ENCODE measurements around the gene NTN4.

Gene NTN4

DNA sequence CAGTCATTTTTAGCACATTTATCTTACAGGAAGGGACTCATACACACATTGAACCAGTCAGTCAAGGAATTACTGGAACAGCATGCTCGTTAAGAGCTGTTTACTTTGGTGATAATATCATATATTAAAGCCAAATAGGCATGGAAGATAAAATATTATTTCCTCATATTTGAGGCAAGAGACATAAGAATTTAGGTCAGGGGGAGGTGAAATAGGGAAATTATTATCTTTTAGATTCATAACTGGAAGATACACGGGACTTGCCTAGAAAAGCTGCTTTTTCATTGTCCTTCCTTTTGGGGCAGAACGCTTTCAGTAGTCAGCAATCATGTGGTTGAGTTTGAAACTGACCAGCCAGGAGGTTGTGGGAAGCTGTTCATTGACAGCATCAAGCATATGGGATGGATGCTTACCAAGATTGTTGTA is 72.5 kb downstream of the NTN4 start:
- Mint-ChIP-seq H3K4me1 (ENCODE audit: low read depth) (no peaks in the 10 kb centered on the region), H3K27ac (no peak overlapping the region), H3K4me3 (no peak overlapping the region), H3K9me3 (no peaks in the 10 kb centered on the region), H3K36me3 (ENCODE audit: low read depth) (no peaks in the 10 kb centered on the region), H3K27me3 (peaks cover 4% of the 10 kb centered on the region)

GRCh38 chr12:95717316-95717928 is 73.1 kb downstream of the NTN4 start:
- H3K36me3 Mint-ChIP-seq (ENCODE audit: low read depth): no peaks in the 10 kb centered on the region
- no peak overlapping the region for H3K27ac Mint-ChIP-seq
- no peaks in the 10 kb centered on the region for H3K9me3 Mint-ChIP-seq
- H3K4me3 Mint-ChIP-seq: no peak overlapping the region
- no peaks in the 10 kb centered on the region for H3K4me1 Mint-ChIP-seq (ENCODE audit: low read depth)
- peaks cover 4% of the 10 kb centered on the region for H3K27me3 Mint-ChIP-seq

DNA sequence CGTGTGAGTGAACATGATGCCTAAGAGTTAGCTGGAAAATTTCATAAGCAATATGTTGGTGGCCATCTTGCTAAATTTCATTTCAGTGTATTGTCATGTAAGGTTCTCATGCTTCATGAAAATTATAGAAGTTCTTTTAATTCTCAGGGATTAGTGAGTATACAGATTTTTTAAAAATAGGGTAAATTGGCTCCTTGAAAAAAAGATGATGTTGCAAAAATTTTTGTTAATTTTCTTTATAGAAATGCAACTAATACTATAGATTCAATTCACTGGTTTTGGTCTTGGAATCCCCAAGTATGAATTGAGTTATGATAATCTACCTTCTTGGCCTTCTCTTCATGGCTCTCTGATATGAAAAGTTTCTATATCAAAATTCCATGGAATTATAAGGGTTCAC is 75.4 kb downstream of the NTN4 start:
- Mint-ChIP-seq H3K27me3 (no peaks in the 10 kb centered on the region), H3K4me1 (ENCODE audit: low read depth) (no peaks in the 10 kb centered on the region), H3K9me3 (no peaks in the 10 kb centered on the region), H3K4me3 (no peak overlapping the region), H3K36me3 (ENCODE audit: low read depth) (no peaks in the 10 kb centered on the region), H3K27ac (no peak overlapping the region)

- Mint-ChIP-seq H3K27ac (no peak overlapping the region), H3K9me3 (no peaks in the 10 kb centered on the region), H3K27me3 (peaks cover 3% of the 10 kb centered on the region), H3K4me1 (ENCODE audit: low read depth) (no peaks in the 10 kb centered on the region), H3K36me3 (ENCODE audit: low read depth) (no peaks in the 10 kb centered on the region), H3K4me3 (no peak overlapping the region)
These were observed 78.3 kb downstream of the NTN4 start for GRCh38 chr12:95712269-95712668.

DNA sequence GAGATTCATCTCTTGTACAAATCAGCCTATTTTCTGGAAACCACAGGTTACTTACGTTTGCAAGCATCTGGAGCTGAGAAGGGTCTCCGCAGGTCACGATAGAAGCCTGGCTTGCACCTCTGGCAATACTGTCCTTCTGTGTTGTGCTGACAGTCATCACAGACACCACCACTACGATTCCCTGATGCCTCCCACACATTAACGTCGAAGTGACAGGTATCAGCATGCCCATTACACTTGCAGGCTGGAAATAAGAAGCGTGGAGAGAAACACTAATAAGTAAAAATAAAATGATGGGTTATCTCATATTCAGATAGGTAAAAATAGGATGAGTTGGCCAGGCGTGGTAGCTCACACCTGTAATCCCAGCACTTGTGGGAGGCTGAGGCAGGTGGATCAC is 80.2 kb downstream of the NTN4 start:
- no peak overlapping the region for H3K27ac Mint-ChIP-seq
- H3K36me3 Mint-ChIP-seq (ENCODE audit: low read depth): no peaks in the 10 kb centered on the region
- H3K4me3 Mint-ChIP-seq: no peak overlapping the region
- H3K9me3 Mint-ChIP-seq: no peaks in the 10 kb centered on the region
- peaks cover 5% of the 10 kb centered on the region for H3K27me3 Mint-ChIP-seq
- no peaks in the 10 kb centered on the region for H3K4me1 Mint-ChIP-seq (ENCODE audit: low read depth)

DNA sequence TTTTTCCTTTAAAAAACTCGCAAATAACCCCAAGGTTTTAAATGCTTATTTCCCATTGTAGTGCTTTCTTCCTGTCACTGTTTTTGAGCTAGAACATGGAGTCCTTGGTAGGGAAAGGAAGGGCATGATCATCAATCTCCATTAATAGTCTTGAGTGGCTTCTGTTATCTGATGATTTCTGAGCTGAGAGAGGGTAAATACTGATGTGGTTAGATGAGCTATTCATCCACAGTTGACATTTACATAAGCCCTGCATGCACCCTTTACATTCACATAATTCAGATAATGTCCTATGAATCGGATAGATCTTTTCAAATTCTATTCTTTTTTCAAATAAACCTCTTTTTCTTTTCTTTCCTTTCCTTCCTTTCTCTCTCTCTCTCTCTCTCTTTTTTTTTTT is 81.4 kb downstream of the NTN4 start:
- H3K36me3 Mint-ChIP-seq (ENCODE audit: low read depth): no peaks in the 10 kb centered on the region
- H3K27me3 Mint-ChIP-seq: peaks cover 12% of the 10 kb centered on the region
- no peak overlapping the region for H3K4me3 Mint-ChIP-seq
- no peaks in the 10 kb centered on the region for H3K9me3 Mint-ChIP-seq
- H3K27ac Mint-ChIP-seq: no peak overlapping the region
- H3K4me1 Mint-ChIP-seq (ENCODE audit: low read depth): no peaks in the 10 kb centered on the region

DNA sequence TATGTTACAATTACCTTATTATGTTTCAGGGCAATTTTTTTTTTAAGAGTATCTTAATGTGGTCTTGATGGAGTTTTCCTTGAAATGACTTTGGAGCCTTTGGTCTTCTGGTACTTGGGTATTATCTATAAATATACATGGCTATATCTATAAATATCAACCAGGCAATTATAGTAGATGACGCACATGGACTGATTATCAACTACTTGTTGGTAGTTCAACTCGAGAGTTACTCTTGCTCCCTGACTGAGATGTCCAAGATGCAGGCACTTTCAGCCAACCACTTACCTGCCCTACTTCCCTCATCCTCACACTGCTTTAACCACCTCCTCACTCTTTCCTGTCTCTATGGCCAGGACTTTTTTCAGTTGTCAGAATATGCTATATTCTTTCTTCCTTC is 85.4 kb downstream of the NTN4 start:
- Mint-ChIP-seq H3K9me3 (no peaks in the 10 kb centered on the region), H3K4me3 (no peak overlapping the region), H3K27me3 (peaks cover 22% of the 10 kb centered on the region), H3K4me1 (ENCODE audit: low read depth) (peaks cover 5% of the 10 kb centered on the region), H3K27ac (no peak overlapping the region), H3K36me3 (ENCODE audit: low read depth) (no peaks in the 10 kb centered on the region)

DNA sequence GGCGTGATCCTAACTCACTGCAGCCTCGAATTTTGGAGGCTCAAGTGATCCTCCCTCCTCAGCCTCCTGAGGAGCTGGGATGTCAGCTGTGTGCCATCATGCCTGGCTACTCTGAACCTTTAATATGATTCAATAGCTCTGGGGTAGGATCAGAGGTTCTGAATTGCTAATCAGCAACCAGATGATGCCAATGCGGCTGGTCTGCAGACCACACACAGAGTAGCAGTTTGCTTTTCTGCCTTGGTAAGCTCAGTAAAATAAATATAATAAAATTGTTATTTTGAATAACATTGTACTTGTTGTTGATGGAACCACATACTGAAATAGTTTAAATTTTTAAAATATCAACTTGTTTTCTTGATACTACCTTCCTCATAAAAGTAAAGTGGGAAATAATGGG is 86.6 kb downstream of the NTN4 start:
- Mint-ChIP-seq H3K27ac (no peak overlapping the region), H3K27me3 (peaks cover 27% of the 10 kb centered on the region), H3K4me1 (ENCODE audit: low read depth) (peaks cover 5% of the 10 kb centered on the region), H3K4me3 (no peak overlapping the region), H3K9me3 (no peaks in the 10 kb centered on the region), H3K36me3 (ENCODE audit: low read depth) (no peaks in the 10 kb centered on the region)

DNA sequence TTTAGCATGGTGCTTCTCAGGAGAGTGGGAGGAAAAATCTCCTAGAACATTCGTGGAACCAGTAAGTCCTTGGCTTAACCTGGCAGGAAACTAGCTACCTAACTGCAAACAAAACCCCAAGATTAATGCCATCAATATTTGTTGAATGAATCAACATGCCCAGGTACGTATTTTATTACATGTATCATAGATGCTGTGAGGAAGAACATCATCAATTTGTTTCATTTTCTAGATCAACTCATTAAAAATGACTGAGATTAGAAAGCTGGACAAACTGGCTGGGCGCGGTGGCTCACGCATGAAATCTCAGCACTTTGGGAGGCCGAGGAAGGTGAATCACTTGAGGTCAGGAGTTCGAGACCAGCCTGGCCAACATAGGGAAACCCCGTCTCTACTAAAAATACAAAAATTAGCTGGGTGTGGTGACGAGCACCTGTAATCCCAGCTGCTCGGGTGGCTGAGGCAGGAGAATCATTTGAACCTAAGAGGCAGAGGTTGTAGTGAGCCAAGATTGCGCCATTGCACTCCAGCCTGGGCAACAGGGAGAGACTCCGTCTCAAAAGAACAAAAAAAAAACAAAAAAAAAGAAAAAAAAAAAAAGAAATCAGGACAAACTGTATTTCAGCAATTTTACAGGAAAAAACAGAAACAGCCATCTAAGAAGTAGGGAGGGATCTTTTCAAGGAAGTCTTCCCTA is 88.7 kb downstream of the NTN4 start:
- no peaks in the 10 kb centered on the region for H3K36me3 Mint-ChIP-seq (ENCODE audit: low read depth)
- no peak overlapping the region for H3K4me3 Mint-ChIP-seq

GRCh38 chr12:95701275-95701674 is 89.3 kb downstream of the NTN4 start:
- Mint-ChIP-seq H3K9me3 (no peaks in the 10 kb centered on the region), H3K27ac (no peak overlapping the region), H3K4me1 (ENCODE audit: low read depth) (peaks cover 5% of the 10 kb centered on the region), H3K27me3 (peaks cover 22% of the 10 kb centered on the region), H3K4me3 (no peak overlapping the region), H3K36me3 (ENCODE audit: low read depth) (no peaks in the 10 kb centered on the region)

More for the DNA sequence above, 88.7 kb downstream of the NTN4 start:
- Mint-ChIP-seq H3K4me1 (ENCODE audit: low read depth) (peaks cover 5% of the 10 kb centered on the region), H3K9me3 (no peaks in the 10 kb centered on the region), H3K27ac (no peak overlapping the region), H3K27me3 (peaks cover 22% of the 10 kb centered on the region)

- Mint-ChIP-seq H3K36me3 (ENCODE audit: low read depth) (no peaks in the 10 kb centered on the region), H3K4me1 (ENCODE audit: low read depth) (peaks cover 5% of the 10 kb centered on the region), H3K27ac (no peak overlapping the region), H3K9me3 (no peaks in the 10 kb centered on the region), H3K27me3 (peaks cover 22% of the 10 kb centered on the region), H3K4me3 (no peak overlapping the region)
These were observed 90.2 kb downstream of the NTN4 start for GRCh38 chr12:95700316-95700785.

GRCh38 chr12:95699579-95699978 is 91.0 kb downstream of the NTN4 start:
- Mint-ChIP-seq H3K27me3 (peaks cover 18% of the 10 kb centered on the region), H3K9me3 (no peaks in the 10 kb centered on the region), H3K27ac (no peak overlapping the region), H3K4me3 (no peak overlapping the region), H3K36me3 (ENCODE audit: low read depth) (no peaks in the 10 kb centered on the region), H3K4me1 (ENCODE audit: low read depth) (peaks cover 5% of the 10 kb centered on the region)

- Mint-ChIP-seq H3K9me3 (no peaks in the 10 kb centered on the region), H3K4me1 (ENCODE audit: low read depth) (no peaks in the 10 kb centered on the region), H3K36me3 (ENCODE audit: low read depth) (no peaks in the 10 kb centered on the region), H3K27me3 (peaks cover 1% of the 10 kb centered on the region), H3K4me3 (no peak overlapping the region), H3K27ac (no peak overlapping the region)
These were observed 96.4 kb downstream of the NTN4 start for GRCh38 chr12:95694136-95694535.

- H3K36me3 Mint-ChIP-seq (ENCODE audit: low read depth): no peaks in the 10 kb centered on the region
- H3K4me1 Mint-ChIP-seq (ENCODE audit: low read depth): no peaks in the 10 kb centered on the region
- H3K27me3 Mint-ChIP-seq: no peaks in the 10 kb centered on the region
- H3K4me3 Mint-ChIP-seq: no peak overlapping the region
- H3K9me3 Mint-ChIP-seq: no peaks in the 10 kb centered on the region
- H3K27ac Mint-ChIP-seq: no peak overlapping the region
These were observed 96.9 kb downstream of the NTN4 start for GRCh38 chr12:95693689-95694088.

DNA sequence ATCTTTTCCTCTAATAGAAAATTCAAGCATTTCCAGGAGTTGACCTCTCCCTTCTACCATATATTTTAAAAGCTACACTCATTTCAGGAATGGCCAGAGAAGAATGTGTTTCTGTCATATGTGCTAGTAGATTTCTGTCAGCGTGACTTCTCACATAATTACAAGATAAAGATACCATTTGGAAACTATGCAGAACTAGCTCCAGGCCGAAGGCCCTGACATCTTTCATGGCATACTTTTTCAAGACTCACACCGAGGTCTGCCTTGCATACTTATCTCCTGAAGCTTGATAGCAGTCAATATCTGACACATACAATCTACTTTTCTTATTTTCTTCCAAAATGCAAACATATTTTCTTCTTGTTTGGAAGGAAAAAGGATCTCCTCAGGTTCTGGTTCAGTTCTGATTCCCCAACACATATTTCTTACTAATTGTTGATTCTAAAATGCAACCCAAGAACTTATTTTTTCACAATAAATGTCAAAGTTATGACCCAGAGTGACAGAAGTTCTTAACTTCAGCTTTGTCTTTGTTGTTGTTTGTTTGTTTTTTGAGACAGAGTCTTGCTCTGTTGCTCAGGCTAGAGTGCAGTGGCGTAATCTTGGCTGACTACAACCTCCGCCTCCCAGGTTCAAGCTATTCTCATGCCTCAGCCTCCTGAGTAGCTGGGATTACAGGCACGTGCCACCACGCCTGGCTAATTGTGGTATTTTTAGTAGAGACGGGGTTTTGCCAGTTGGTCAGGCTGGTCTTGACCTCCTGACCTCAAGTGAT is 99.5 kb downstream of the NTN4 start:
- Mint-ChIP-seq H3K27me3 (peaks cover 3% of the 10 kb centered on the region), H3K27ac (no peak overlapping the region), H3K4me3 (no peak overlapping the region), H3K4me1 (ENCODE audit: low read depth) (no peaks in the 10 kb centered on the region), H3K36me3 (ENCODE audit: low read depth) (no peaks in the 10 kb centered on the region), H3K9me3 (no peaks in the 10 kb centered on the region)
